ENCODE measurements around the gene TK1.

DNA sequence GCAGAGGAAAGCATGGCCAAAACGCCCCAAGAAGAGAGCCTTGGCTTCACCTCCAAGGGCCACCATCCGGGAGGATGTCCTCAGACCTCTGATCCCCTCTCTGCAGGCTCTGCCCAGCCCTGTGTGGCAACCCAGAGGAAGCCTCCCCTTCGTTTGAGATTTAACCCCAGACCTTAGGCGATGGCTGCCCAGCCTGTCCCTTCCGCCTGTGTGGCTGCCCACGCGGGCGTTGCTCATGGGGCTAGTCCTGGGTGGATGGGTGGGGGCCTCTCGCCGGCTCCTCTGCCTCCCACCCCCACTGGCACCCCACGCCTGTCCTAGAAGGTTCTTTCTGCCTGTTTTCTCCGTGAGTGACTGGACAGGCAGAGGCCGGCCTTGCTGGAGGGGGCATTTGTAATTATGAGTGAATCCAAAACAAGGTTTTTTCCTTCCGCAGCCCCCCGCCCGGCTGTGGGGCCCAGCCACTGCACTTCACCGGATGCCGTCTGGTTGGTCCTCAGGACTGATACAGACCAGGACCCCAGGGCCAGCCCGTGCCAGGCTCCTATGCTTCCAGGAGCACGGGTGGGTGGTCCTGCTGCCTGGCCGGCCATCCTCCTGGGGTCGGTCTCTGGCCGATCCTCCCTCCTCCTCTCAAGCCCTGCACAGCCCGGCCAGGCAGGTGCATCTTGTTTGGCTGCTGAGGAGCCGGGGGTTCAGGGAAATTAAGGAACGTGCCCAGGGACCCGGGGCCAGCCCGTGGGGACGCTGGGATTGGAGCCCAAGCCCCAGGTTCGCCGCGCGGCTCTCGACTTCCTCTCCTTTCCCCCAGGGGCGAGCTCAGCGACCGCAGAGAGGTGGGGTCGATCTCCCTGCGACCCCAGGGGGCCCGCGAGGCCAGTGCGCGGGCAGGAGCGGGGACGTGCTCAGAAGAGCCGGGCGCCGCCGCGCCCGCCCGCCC, 44.4 kb upstream of the TK1 start, which contains the start of gene TMEM235:
- TF ChIP-seq RXRA (IDR thresholded peaks at IDR 0.05; ENCODE audit: borderline replicate concordance, low read depth): no peak
- TF ChIP-seq SMC3 (IDR thresholded peaks at IDR 0.05; ENCODE audit: low read depth, low read length): no peak
- no peak for TF ChIP-seq CTCF (IDR thresholded peaks at IDR 0.05)
- no peak for TF ChIP-seq GABPA (IDR thresholded peaks at IDR 0.05; ENCODE audit: low read depth)
- no peak for TF ChIP-seq EZH2phosphoT487 (IDR thresholded peaks at IDR 0.05; ENCODE audit: borderline replicate concordance, low read depth)
- TF ChIP-seq TEAD4 (IDR thresholded peaks at IDR 0.05; ENCODE audit: borderline replicate concordance, insufficient read depth): no peak
- no peak for TF ChIP-seq MXI1 (IDR thresholded peaks at IDR 0.05; ENCODE audit: low read depth, low read length)
- TF ChIP-seq MAX (IDR thresholded peaks at IDR 0.05; ENCODE audit: low read depth): no peak
- no peak for TF ChIP-seq GATA2 (CRISPR knock-in tag; IDR thresholded peaks at IDR 0.05)
- no peak for TF ChIP-seq SIN3A (IDR thresholded peaks at IDR 0.05; ENCODE audit: borderline replicate concordance, low read depth, low read length)
- TF ChIP-seq, protein P1, sequence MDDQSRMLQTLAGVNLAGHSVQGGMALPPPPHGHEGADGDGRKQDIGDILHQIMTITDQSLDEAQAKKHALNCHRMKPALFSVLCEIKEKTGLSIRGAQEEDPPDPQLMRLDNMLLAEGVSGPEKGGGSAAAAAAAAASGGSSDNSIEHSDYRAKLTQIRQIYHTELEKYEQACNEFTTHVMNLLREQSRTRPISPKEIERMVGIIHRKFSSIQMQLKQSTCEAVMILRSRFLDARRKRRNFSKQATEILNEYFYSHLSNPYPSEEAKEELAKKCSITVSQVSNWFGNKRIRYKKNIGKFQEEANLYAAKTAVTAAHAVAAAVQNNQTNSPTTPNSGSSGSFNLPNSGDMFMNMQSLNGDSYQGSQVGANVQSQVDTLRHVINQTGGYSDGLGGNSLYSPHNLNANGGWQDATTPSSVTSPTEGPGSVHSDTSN (IDR thresholded peaks at IDR 0.05): no peak
- no peak for TF ChIP-seq POLR2AphosphoS5 (IDR thresholded peaks at IDR 0.05; ENCODE audit: low read depth, low read length)

Data from SK-N-SH (cell line).